ENCODE measurements around the gene ZDHHC14.

Gene ZDHHC14

GRCh38 chr6:157724138-157724820 lies 343.3 kb downstream of the ZDHHC14 start:
- no peak overlapping the region for H3K4me3 ChIP-seq (ENCODE audit: low read depth, low read length)

DNA sequence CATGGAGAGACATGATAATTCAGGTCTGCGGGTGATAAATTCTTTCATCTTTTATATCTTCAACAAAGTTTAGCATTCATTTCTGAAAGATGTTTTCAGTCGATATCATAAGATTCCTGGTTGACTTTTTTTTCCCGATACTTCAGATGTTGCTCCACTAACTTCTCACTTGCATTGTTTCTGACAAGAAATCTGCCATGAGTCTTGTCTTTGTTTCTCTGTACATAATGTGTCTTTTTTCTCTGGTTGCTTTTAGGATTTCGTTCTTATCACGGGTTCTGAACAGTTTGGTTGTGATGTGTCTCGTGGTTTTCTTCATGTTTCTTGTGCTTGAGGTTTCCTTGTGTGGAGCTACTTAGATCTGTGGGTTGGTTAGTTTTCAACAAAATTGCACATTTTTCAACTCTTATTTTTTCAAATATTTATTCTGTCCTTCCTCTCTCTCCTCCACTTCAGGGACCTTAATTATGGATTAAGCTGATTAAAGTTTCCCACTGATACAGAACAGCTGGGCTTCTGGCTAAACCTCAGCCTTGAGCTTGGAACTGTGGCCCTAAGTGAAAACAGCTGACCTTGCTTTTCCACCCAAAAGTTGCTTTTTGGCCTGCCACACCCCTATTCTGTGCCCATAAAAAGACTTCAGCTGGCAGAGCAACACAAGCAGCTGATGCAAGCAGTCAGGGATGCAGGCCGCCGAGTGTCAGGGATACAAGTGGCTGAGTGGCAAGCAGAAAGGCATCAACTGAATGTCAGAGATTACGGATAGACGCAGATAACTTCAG lies 344.2 kb downstream of the ZDHHC14 start:
- H3K4me3 ChIP-seq (ENCODE audit: low read depth, low read length) = no peak overlapping the region

- H3K4me3 ChIP-seq (ENCODE audit: low read depth, low read length) = no peak overlapping the region
These were observed 344.8 kb downstream of the ZDHHC14 start for GRCh38 chr6:157725836-157726235.

GRCh38 chr6:157726892-157727628 lies 346.1 kb downstream of the ZDHHC14 start:
- H3K4me3 ChIP-seq (ENCODE audit: low read depth, low read length) = no peak overlapping the region
